WTC11 (cell line): ENCODE data around the gene GALNT9. TPM values are rescaled to one million over a fixed set of nuclear protein-coding genes. Genes with fewer than 3 reads are reported as not detected.

Experiments used
- ATAC-seq: fragments of 200-7000 bp; cut with Tn5 transposase; 2 replicates; pipeline ENCODE4 v1.10.0; 2021; ENCODE audit warnings: mild to moderate bottlenecking, moderate library complexity
- CTCF ChIA-PET: fragments of 300-600 bp; sonication (Branson Sonifier 250); formaldehyde crosslinking; loops from one replicate; lab custom pipeline; 2021; ENCODE audit warnings: antibody characterized with exemption; lab: Charles Lee
- POLR2A ChIA-PET: fragments of 350-600 bp; sonication (Branson Sonifier 250); formaldehyde crosslinking; loops from one replicate; lab custom pipeline; 2021; ENCODE audit warnings: antibody characterized with exemption; lab: Charles Lee
- DNase-seq: peaks from one replicate; pipeline ENCODE4 v3.0.0; 2021; ENCODE audit warnings: low spot score
- H3K27ac Mint-ChIP-seq: 2 replicates; pipeline ENCODE4 v1.8.0; 2021; ENCODE audit warnings: mixed read lengths
- H3K27me3 Mint-ChIP-seq: 2 replicates; pipeline ENCODE4 v1.8.0; 2021; ENCODE audit warnings: low read depth, mild to moderate bottlenecking, moderate library complexity, mixed read lengths
- H3K36me3 Mint-ChIP-seq: 2 replicates; pipeline ENCODE4 v1.8.0; 2021; ENCODE audit warnings: mixed read lengths
- H3K4me1 Mint-ChIP-seq: 2 replicates; pipeline ENCODE4 v1.8.0; 2022; ENCODE audit warnings: mixed read lengths
- H3K4me3 Mint-ChIP-seq: 2 replicates; pipeline ENCODE4 v1.8.0; 2021; ENCODE audit warnings: mild to moderate bottlenecking, moderate library complexity, mixed read lengths
- H3K9me3 Mint-ChIP-seq: 2 replicates; pipeline ENCODE4 v1.8.0; 2021; ENCODE audit warnings: mixed read lengths
- AR ChIP-seq: fragments of 250-450 bp; sonication (Bioruptor Pico); IDR thresholded peaks from 2 replicates; pipeline ENCODE4 v1.9.0; 2021; ENCODE audit warnings: mild to moderate bottlenecking
- CBFB ChIP-seq: sonication (generic); formaldehyde crosslinking; IDR thresholded peaks from 2 replicates; pipeline ENCODE4 v1.8.1; 2022; ENCODE audit warnings: mild to moderate bottlenecking, low read depth, missing genetic modification reagents
- CREM ChIP-seq: sonication (generic); formaldehyde crosslinking; IDR thresholded peaks from 2 replicates; pipeline ENCODE4 v1.8.1; 2022; ENCODE audit warnings: mild to moderate bottlenecking, missing genetic modification reagents, moderate library complexity
- FOXK1 ChIP-seq: sonication (generic); formaldehyde crosslinking; IDR thresholded peaks from 2 replicates; pipeline ENCODE4 v1.8.0; 2022; ENCODE audit warnings: mild to moderate bottlenecking, moderate library complexity, missing genetic modification reagents
- FOXP4 ChIP-seq: sonication (generic); formaldehyde crosslinking; IDR thresholded peaks from 2 replicates; pipeline ENCODE4 v1.8.0; 2022; ENCODE audit warnings: mild to moderate bottlenecking, missing genetic modification reagents
- GRHL2 ChIP-seq: fragments of 250-450 bp; sonication (Bioruptor Pico); IDR thresholded peaks from 2 replicates; pipeline ENCODE4 v1.8.0; 2022; ENCODE audit warnings: mild to moderate bottlenecking, moderate library complexity; ENCODE audit not compliant: insufficient replicate concordance, severe bottlenecking
- IRF1 ChIP-seq: sonication (generic); formaldehyde crosslinking; IDR thresholded peaks from 2 replicates; pipeline ENCODE4 v1.8.0; 2023; ENCODE audit warnings: missing genetic modification reagents
- IRF2 ChIP-seq: sonication (generic); formaldehyde crosslinking; IDR thresholded peaks from 2 replicates; pipeline ENCODE4 v1.8.0; 2022; ENCODE audit warnings: low read depth, missing genetic modification reagents, borderline replicate concordance
- KAT7 ChIP-seq: sonication (generic); formaldehyde crosslinking; IDR thresholded peaks from 2 replicates; pipeline ENCODE4 v1.8.1; 2023; ENCODE audit warnings: missing genetic modification reagents, mild to moderate bottlenecking, borderline replicate concordance
- MYBL2 ChIP-seq: sonication (generic); formaldehyde crosslinking; IDR thresholded peaks from 2 replicates; pipeline ENCODE4 v1.8.1; 2023; ENCODE audit warnings: mild to moderate bottlenecking, moderate library complexity, missing genetic modification reagents
- NR2C2 ChIP-seq: sonication (generic); formaldehyde crosslinking; IDR thresholded peaks from 2 replicates; pipeline ENCODE4 v1.8.0; 2022; ENCODE audit warnings: mild to moderate bottlenecking, missing genetic modification reagents
- OVOL2 ChIP-seq: fragments of 250-450 bp; sonication (Bioruptor Pico); IDR thresholded peaks from 2 replicates; pipeline ENCODE4 v1.9.0; 2021; ENCODE audit warnings: mild to moderate bottlenecking, borderline replicate concordance
- PRDM15 ChIP-seq: sonication (generic); formaldehyde crosslinking; IDR thresholded peaks from 2 replicates; pipeline ENCODE4 v1.8.0; 2022; ENCODE audit warnings: missing genetic modification reagents
- SMAD3 ChIP-seq: sonication (generic); formaldehyde crosslinking; IDR thresholded peaks from 2 replicates; pipeline ENCODE4 v1.8.0; 2022; ENCODE audit warnings: missing genetic modification reagents, mild to moderate bottlenecking, borderline replicate concordance
- SOX15 ChIP-seq: fragments of 250-450 bp; sonication (Bioruptor Pico); IDR thresholded peaks from 2 replicates; pipeline ENCODE4 v1.9.0; 2021; ENCODE audit warnings: mild to moderate bottlenecking
- STAT6 ChIP-seq: sonication (generic); formaldehyde crosslinking; conservative IDR thresholded peaks from 2 replicates; pipeline ENCODE4 v1.8.1; 2023; ENCODE audit warnings: mild to moderate bottlenecking, low read depth, missing genetic modification reagents, moderate library complexity
- ZNF317 ChIP-seq: sonication (generic); formaldehyde crosslinking; IDR thresholded peaks from 2 replicates; pipeline ENCODE4 v1.8.1; 2023; ENCODE audit warnings: low read depth, mild to moderate bottlenecking, moderate library complexity, missing genetic modification reagents, borderline replicate concordance
- total RNA-seq: library from RNA; stranded (reverse); gene quantifications from 3 replicates; pipeline ENCODE4 v1.2.3, GENCODE V29; 2021
- TF ChIP-seq, protein P1 (sequence below): sonication (generic); formaldehyde crosslinking; IDR thresholded peaks from 2 replicates; pipeline ENCODE4 v1.8.1; 2022; ENCODE audit warnings: low read depth, mild to moderate bottlenecking, moderate library complexity, missing genetic modification reagents, borderline replicate concordance
- TF ChIP-seq, protein P2 (sequence below): fragments of 250-450 bp; sonication (Bioruptor Pico); IDR thresholded peaks from 2 replicates; pipeline ENCODE4 v1.8.0; 2021; ENCODE audit warnings: mild to moderate bottlenecking

GALNT9 gene
- total RNA-seq, 1 experiment from 2014 or later = 0.90 TPM

GRCh38 chr12:132277949-132278348 lies 51.4 kb downstream of the GALNT9 start (continued):
- TF ChIP-seq, protein P1, sequence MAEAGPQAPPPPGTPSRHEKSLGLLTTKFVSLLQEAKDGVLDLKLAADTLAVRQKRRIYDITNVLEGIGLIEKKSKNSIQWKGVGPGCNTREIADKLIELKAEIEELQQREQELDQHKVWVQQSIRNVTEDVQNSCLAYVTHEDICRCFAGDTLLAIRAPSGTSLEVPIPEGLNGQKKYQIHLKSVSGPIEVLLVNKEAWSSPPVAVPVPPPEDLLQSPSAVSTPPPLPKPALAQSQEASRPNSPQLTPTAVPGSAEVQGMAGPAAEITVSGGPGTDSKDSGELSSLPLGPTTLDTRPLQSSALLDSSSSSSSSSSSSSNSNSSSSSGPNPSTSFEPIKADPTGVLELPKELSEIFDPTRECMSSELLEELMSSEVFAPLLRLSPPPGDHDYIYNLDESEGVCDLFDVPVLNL (CRISPR knock-in tag) = no peak
- TF ChIP-seq SMAD3 (no peak), SOX15 (CRISPR knock-in tag) (no peak), NR2C2 (CRISPR knock-in tag) (no peak), AR (CRISPR knock-in tag) (no peak), MYBL2 (CRISPR knock-in tag) (no peak), IRF2 (CRISPR knock-in tag) (no peak), IRF1 (CRISPR knock-in tag) (no peak), CBFB (CRISPR knock-in tag) (no peak)

DNA sequence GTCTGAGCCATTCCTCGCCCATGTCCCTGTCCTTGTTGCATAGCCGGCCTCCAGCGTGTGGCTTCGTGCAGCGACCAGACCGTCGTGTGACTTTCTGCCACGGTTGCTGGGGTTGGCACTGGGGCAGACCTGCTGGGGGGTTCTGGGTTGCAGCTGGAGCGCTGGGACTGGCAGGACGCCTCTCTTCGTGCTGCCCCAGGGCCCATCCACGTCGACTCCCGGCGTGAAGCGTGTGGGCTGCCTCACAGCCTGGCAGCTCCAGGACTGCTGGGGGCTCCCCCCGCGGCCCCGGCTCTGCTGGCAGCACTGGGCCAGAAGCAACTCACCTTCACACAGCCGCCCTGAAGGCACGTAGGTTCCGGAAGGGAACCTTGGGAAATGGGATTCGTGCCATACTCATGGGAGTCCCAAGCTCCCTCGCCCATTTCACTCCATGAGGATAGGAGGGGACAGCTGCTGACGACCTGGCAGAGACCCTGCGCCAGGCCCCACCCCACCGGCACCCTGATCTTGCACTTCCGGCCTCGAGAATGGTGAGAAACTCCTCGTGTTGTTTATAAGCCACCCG lies 51.9 kb downstream of the GALNT9 start:
- H3K27ac Mint-ChIP-seq = no peak overlapping the region
- H3K4me3 Mint-ChIP-seq = no peak overlapping the region
- DNase-seq (no peak), ATAC-seq (no peak)
- TF ChIP-seq CREM (CRISPR knock-in tag) (no peak), FOXK1 (CRISPR knock-in tag) (no peak), STAT6 (CRISPR knock-in tag) (no peak), NR2C2 (CRISPR knock-in tag) (no peak), ZNF317 (CRISPR knock-in tag) (no peak), IRF1 (CRISPR knock-in tag) (no peak), FOXP4 (no peak), PRDM15 (no peak), OVOL2 (CRISPR knock-in tag) (no peak), GRHL2 (CRISPR knock-in tag) (no peak), KAT7 (CRISPR knock-in tag) (no peak)
- TF ChIP-seq, protein P2, sequence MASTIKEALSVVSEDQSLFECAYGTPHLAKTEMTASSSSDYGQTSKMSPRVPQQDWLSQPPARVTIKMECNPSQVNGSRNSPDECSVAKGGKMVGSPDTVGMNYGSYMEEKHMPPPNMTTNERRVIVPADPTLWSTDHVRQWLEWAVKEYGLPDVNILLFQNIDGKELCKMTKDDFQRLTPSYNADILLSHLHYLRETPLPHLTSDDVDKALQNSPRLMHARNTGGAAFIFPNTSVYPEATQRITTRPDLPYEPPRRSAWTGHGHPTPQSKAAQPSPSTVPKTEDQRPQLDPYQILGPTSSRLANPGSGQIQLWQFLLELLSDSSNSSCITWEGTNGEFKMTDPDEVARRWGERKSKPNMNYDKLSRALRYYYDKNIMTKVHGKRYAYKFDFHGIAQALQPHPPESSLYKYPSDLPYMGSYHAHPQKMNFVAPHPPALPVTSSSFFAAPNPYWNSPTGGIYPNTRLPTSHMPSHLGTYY (CRISPR knock-in tag) = no peak
- ChIA-PET CTCF (interaction anchor here (1.2 to 4.9 kb wide), 3 partner anchors 12 to 137 kb away, joined by 3 to 36 read pairs (median 5); no protein-coding TSS in a partner anchor), POLR2A (no interaction called here)
- H3K36me3 Mint-ChIP-seq = no peaks in the 10 kb centered on the region
- H3K27me3 Mint-ChIP-seq = peaks cover 3% of the 10 kb centered on the region
- no peaks in the 10 kb centered on the region for H3K9me3 Mint-ChIP-seq
- peaks cover 26% of the 10 kb centered on the region for H3K4me1 Mint-ChIP-seq
